Measurements from ENCODE around the gene UNC119.
"Not testable (repeated sequence)": the region's sequence is repeated elsewhere in the genome, so short reads cannot be mapped to it uniquely, and the experiment has no call there.

Gene UNC119

GRCh38 chr17:28522281-28522680 lies 30.1 kb downstream of the UNC119 start:
- not testable (repeated sequence) for DNase-seq (ENCODE audit: low read depth)

GRCh38 chr17:28521311-28522085 lies 30.9 kb downstream of the UNC119 start:
- no peak for DNase-seq (ENCODE audit: low read depth)

- DNase-seq (ENCODE audit: low read depth): no peak
Observed at GRCh38 chr17:28520687-28521086, 31.7 kb downstream of the UNC119 start.

DNA sequence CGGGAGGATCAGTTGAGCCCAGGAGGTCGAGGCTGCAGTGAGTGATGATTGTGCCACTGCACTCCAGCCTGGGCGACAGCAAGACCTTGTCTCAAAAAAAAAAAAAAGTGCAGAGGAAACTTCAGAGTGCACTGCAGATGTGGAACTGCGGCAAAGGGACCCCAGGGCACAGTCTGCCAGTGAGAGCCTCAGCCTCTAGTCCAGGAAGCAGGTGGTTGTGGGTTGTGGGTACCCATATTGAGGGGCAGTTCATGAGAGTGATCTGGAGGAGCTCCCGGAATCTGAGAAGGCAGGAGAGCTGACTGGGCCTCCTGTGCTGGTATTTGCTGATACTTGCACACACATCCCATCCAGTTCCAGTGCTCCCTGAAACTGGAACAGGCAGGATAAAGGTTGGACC lies 33.2 kb downstream of the UNC119 start:
- no peak for DNase-seq (ENCODE audit: low read depth)

- DNase-seq (ENCODE audit: low read depth): no peak
Observed at GRCh38 chr17:28518578-28518977, 33.8 kb downstream of the UNC119 start.

GRCh38 chr17:28518132-28518531 lies 34.3 kb downstream of the UNC119 start:
- DNase-seq (ENCODE audit: low read depth): no peak

- no peak for DNase-seq (ENCODE audit: low read depth)
Observed at GRCh38 chr17:28515518-28515917, 36.9 kb downstream of the UNC119 start.

GRCh38 chr17:28514561-28515002 lies 37.8 kb downstream of the UNC119 start:
- DNase-seq (ENCODE audit: low read depth): no peak

DNA sequence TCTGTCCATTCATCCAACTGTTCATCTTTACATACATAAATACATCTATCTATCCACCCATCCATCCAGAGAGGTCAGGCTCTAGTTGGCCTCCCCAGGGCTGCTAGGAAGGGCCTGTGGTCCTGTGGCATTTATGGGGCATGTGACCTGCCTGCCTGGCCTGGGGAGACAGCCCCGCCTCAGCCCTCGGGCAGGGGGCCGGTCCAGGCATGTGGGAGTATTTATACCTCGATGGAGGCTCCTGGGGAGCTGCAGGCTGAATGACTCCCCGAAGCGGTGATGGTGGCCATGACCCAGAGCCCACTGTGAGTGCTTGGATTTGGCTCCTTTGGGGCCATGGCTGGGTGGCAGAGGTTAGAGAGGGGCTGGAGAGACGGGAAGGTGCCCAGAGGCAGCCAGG lies 38.9 kb downstream of the UNC119 start:
- no peak for DNase-seq (ENCODE audit: low read depth)

GRCh38 chr17:28511858-28512461 lies 40.5 kb downstream of the UNC119 start:
- DNase-seq (ENCODE audit: low read depth): no peak

GRCh38 chr17:28509789-28510188 lies 42.6 kb downstream of the UNC119 start:
- DNase-seq (ENCODE audit: low read depth): no peak

- DNase-seq (ENCODE audit: low read depth): no peak
Observed at GRCh38 chr17:28508211-28508724, 44.2 kb downstream of the UNC119 start.

- DNase-seq (ENCODE audit: low read depth): no peak
Observed at GRCh38 chr17:28507567-28508203, 44.7 kb downstream of the UNC119 start.

DNA sequence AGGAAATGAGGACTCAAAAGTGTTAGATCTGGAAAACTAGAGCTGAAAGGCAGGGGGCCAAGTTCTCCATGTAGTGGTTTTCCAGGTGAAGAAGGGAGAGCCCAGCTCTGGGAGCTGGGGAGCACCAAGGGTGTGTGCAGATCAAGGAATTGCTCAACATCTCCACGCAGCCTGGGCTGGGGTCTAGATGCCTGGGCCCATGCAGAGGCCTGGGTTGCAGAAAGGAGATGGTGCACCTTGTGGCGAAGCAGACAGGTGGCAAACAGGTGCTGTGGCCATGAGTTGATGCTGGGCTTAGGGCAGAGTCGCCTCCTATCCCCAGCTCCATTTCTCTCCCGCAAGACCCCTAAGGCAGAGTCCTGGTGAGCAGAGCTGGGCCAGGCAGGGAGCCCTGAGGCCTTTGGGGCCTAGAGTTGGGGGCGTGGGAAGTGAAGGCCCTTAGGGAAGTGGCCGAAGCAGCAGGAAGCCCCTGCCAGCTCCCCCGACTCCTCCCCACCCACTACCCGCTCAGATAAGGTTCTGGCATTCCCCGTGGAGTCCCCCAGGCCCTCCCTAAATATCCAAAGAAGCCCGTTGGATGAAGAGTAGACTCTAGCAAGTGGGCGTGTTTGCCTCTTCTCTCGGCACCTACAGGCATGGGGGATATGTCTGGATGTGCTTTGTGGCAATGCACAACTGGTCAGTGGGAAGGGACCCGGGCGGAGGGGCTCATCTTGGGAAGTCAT lies 45.5 kb downstream of the UNC119 start:
- DNase-seq (ENCODE audit: low read depth): no peak

GRCh38 chr17:28505986-28506665 lies 46.3 kb downstream of the UNC119 start, which contains the start of gene FOXN1:
Gene FOXN1 (plus strand): TSS chr17:28506348. CDS start chr17:28523970, 17,622 bp downstream.
- DNase-seq (ENCODE audit: low read depth): no peak

GRCh38 chr17:28503420-28503819 lies 49.0 kb downstream of the UNC119 start:
- DNase-seq (ENCODE audit: low read depth): no peak

GRCh38 chr17:28501421-28502284 lies 50.8 kb downstream of the UNC119 start:
- no peak for DNase-seq (ENCODE audit: low read depth)

GRCh38 chr17:28500712-28501379 lies 51.6 kb downstream of the UNC119 start:
- DNase-seq (ENCODE audit: low read depth): no peak

DNA sequence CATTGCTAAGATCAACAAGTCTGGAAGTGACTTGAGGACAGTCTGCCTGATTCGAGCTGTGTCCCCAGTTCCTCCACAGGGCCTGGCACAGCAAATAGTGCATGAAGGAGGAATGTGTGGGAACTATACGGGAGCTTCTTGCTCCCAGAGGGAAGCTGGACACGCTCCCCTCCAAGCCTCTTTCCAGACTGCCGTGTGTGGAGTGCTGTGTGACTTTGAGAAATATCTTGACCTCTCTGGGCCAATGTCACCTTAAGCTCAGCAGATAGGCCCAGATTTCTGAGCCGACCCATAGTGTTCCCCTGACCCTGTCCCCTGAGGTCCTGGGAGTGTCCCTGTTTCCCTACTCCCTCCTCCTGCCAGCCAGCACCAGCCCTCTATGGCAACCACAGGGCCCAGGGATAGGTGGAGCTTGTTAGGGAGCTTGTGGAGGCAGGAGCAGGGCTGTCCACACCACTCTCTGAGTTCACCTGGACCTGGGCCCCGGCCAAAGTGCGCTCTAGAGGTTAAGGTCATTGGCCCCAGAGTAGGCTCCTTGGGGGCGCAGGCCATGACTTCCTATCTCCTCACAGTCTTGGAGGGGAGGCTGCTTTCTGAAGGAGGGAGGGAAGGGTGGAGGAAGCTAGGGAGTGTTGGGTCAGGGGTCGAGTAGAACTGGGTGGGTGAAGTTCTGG lies 52.6 kb downstream of the UNC119 start:
- DNase-seq (ENCODE audit: low read depth): no peak

DNA sequence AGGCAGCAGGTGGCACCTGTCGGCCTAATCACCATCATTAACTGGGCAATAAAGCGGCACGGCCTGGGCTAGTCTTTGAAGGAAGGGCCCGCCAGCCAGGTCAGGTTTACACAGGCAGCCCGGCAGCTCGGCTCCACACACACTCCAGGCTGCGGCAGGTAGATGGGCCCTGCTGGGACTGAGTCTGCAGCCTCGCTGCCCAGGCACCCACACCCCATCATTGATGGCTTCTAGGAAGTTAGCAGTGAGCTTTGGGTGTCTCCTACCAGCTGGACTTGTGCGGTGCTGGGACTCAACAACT lies 53.1 kb downstream of the UNC119 start:
- DNase-seq (ENCODE audit: low read depth): no peak
